Mesothelial cell of epicardium (in vitro differentiated cells): ENCODE results near the gene SHFL. TPM values are rescaled to one million over a fixed set of nuclear protein-coding genes. Genes with fewer than 3 reads are reported as not detected.

Experiments
- DNase-seq, 2 experiments: peaks; one replicate each; pipeline ENCODE4 v3.0.0; 2021; ENCODE audit warnings: low spot score in 2 of 2; ENCODE audit not compliant: unreplicated experiment in 2 of 2
- H3K27ac Mint-ChIP-seq: 2 replicates; pipeline ENCODE4 v1.8.0; 2021; ENCODE audit warnings: mixed read lengths
- H3K27me3 Mint-ChIP-seq: 2 replicates; pipeline ENCODE4 v1.8.0; 2021; ENCODE audit warnings: low read depth, mixed read lengths
- H3K36me3 Mint-ChIP-seq: 2 replicates; pipeline ENCODE4 v1.8.0; 2021; ENCODE audit warnings: mixed read lengths
- H3K4me1 Mint-ChIP-seq: 2 replicates; pipeline ENCODE4 v1.8.0; 2021; ENCODE audit warnings: mixed read lengths
- H3K4me3 Mint-ChIP-seq: 2 replicates; pipeline ENCODE4 v1.8.0; 2021; ENCODE audit warnings: mild to moderate bottlenecking, moderate library complexity, mixed read lengths
- H3K9me3 Mint-ChIP-seq: 2 replicates; pipeline ENCODE4 v1.8.0; 2021; ENCODE audit warnings: mixed read lengths
- total RNA-seq: library from RNA; stranded (reverse); gene quantifications from 3 replicates; pipeline ENCODE4 v1.2.1, GENCODE V29; 2021
- TF ChIP-seq, protein P1 (sequence below): fragments of 200-600 bp; sonication (generic); IDR thresholded peaks from one replicate; pipeline ENCODE4 v1.5.0; 2021; ENCODE audit warnings: antibody characterized with exemption; ENCODE audit not compliant: unreplicated experiment

The SHFL gene
- total RNA-seq, 1 donor from 2014 or later: 34.6 TPM

DNA sequence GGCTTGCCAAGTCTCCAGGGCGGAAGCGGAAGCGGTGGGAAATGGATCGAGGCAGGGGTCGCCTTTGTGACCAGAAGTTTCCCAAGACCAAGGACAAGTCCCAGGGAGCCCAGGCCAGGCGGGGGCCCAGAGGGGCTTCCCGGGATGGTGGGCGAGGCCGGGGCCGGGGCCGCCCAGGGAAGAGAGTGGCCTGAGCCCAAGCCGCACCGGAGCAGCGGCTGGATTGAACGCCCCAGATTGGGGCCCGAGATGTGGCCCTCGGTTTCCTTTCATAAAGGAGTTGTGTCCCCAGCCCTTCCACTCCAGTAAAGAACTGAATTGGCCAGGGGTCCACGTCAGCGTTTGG is 24.8 kb downstream of the SHFL start:
- Mint-ChIP-seq H3K9me3 (no peaks in the 10 kb centered on the region), H3K36me3 (peaks cover 17% of the 10 kb centered on the region), H3K4me1 (peaks cover 11% of the 10 kb centered on the region), H3K27me3 (no peaks in the 10 kb centered on the region), H3K4me3 (no peak overlapping the region), H3K27ac (no peak overlapping the region)
- TF ChIP-seq, protein P1, sequence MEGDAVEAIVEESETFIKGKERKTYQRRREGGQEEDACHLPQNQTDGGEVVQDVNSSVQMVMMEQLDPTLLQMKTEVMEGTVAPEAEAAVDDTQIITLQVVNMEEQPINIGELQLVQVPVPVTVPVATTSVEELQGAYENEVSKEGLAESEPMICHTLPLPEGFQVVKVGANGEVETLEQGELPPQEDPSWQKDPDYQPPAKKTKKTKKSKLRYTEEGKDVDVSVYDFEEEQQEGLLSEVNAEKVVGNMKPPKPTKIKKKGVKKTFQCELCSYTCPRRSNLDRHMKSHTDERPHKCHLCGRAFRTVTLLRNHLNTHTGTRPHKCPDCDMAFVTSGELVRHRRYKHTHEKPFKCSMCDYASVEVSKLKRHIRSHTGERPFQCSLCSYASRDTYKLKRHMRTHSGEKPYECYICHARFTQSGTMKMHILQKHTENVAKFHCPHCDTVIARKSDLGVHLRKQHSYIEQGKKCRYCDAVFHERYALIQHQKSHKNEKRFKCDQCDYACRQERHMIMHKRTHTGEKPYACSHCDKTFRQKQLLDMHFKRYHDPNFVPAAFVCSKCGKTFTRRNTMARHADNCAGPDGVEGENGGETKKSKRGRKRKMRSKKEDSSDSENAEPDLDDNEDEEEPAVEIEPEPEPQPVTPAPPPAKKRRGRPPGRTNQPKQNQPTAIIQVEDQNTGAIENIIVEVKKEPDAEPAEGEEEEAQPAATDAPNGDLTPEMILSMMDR: no peak
- no peak for DNase-seq

DNA sequence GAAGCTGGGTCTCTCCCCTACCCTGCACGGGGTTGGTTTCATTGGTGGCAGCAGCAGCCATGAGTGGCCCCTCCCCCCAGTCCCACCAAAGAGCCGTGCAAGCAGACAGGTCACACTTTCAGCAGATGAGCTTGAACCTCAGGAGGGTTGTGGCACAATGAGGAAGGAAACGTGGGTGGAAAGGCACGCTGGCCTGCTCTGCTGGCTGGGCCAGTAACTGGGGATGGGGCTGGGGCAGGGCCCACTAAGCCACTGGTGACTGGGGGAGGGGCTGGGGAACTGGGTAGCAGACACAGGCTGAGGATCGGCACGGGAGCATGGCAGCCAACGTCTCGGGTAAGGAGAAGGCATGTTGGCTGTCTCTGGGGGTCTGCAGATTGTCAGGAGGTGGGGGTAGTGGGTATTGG is 25.3 kb downstream of the SHFL start, which contains the start of gene P2RY11:
Gene P2RY11, plus strand, starts transcription at position 289 of the 407 bp plus-strand sequence. Its CDS starts 29 bp downstream, at position 318.
- Mint-ChIP-seq H3K27me3 (no peaks in the 10 kb centered on the region), H3K9me3 (no peaks in the 10 kb centered on the region), H3K27ac (peak within 1 kb of the TSS; percentile 25), H3K36me3 (peaks cover 21% of the 10 kb centered on the region), H3K4me1 (peaks cover 10% of the 10 kb centered on the region), H3K4me3 (no peak within 1 kb of the TSS)
- DNase-seq: no peak
- TF ChIP-seq, protein P1: no peak

GRCh38 chr19:10112037-10112761 is 26.1 kb downstream of the SHFL start:
- Mint-ChIP-seq H3K4me3 (no peak overlapping the region), H3K27ac (peak overlapping the region; percentile 25)

GRCh38 chr19:10112895-10113591 is 26.9 kb downstream of the SHFL start:
- TF ChIP-seq, protein P1: peak; percentile 30

More at GRCh38 chr19:10112037-10112761, 26.1 kb downstream of the SHFL start:
- Mint-ChIP-seq H3K9me3 (no peaks in the 10 kb centered on the region), H3K4me1 (peaks cover 4% of the 10 kb centered on the region), H3K36me3 (peaks cover 17% of the 10 kb centered on the region), H3K27me3 (no peaks in the 10 kb centered on the region)
- DNase-seq: no peak
- TF ChIP-seq, protein P1: no peak

GRCh38 chr19:10113592-10113963 is 27.5 kb downstream of the SHFL start:
- H3K4me1 Mint-ChIP-seq: no peaks in the 10 kb centered on the region
- H3K27ac Mint-ChIP-seq: no peak overlapping the region
- no peaks in the 10 kb centered on the region for H3K27me3 Mint-ChIP-seq
- no peaks in the 10 kb centered on the region for H3K9me3 Mint-ChIP-seq
- H3K36me3 Mint-ChIP-seq: peaks cover 21% of the 10 kb centered on the region
- no peak for DNase-seq
- H3K4me3 Mint-ChIP-seq: no peak overlapping the region
- TF ChIP-seq, protein P1: no peak

More at GRCh38 chr19:10112895-10113591, 26.9 kb downstream of the SHFL start:
- Mint-ChIP-seq H3K27me3 (no peaks in the 10 kb centered on the region), H3K36me3 (peaks cover 21% of the 10 kb centered on the region), H3K4me3 (no peak overlapping the region), H3K4me1 (no peaks in the 10 kb centered on the region), H3K27ac (peak overlapping the region; percentile 39), H3K9me3 (no peaks in the 10 kb centered on the region)
- no peak for DNase-seq
